HCT116 (cell line): ENCODE data around the gene FAM168A.

Experiments used
- CBX3 ChIP-seq: IDR thresholded peaks from 2 replicates; pipeline ENCODE4 v1.6.1; 2012; ENCODE audit warnings: low read depth
- CEBPB ChIP-seq: IDR thresholded peaks from 2 replicates; pipeline ENCODE4 v1.6.1; 2012; ENCODE audit warnings: low read depth
- CTCF ChIP-seq, 3 experiments: fragments of 200-600 bp in 1 of 3; sonication (generic) in 1 of 3; IDR thresholded peaks in 2 of 3; conservative IDR thresholded peaks in 1 of 3; 2 replicates each; pipeline ENCODE4 v1.5.1; 2012 to 2017; ENCODE audit warnings: low read depth in 2 of 3, low read length in 2 of 3, antibody characterized with exemption in 1 of 3, borderline replicate concordance in 1 of 3, control low read depth in 1 of 3, mild to moderate bottlenecking in 1 of 3, mixed read lengths in 1 of 3, mixed run types in 1 of 3, moderate library complexity in 1 of 3; ENCODE audit not compliant: insufficient read depth in 1 of 3
- ELF1 ChIP-seq: IDR thresholded peaks from 2 replicates; pipeline ENCODE4 v1.6.1; 2012; ENCODE audit warnings: low read depth, borderline replicate concordance
- EZH2 ChIP-seq: fragments of 200-600 bp; sonication (generic); IDR thresholded peaks from 2 replicates; pipeline ENCODE4 v1.6.1; 2017; ENCODE audit warnings: antibody characterized with exemption, mixed run types
- EZH2phosphoT487 ChIP-seq: fragments of 200-600 bp; IDR thresholded peaks from 2 replicates; pipeline ENCODE4 v1.6.1; 2018; ENCODE audit warnings: antibody characterized with exemption, borderline replicate concordance
- FOSL1 ChIP-seq: IDR thresholded peaks from 2 replicates; pipeline ENCODE4 v1.6.1; 2012; ENCODE audit warnings: low read depth
- MAX ChIP-seq: IDR thresholded peaks from 2 replicates; pipeline ENCODE4 v1.6.1; 2012
- POLR2A ChIP-seq: IDR thresholded peaks from 2 replicates; pipeline ENCODE4 v1.7.0; 2011; ENCODE audit warnings: borderline replicate concordance; ENCODE audit not compliant: insufficient read depth, insufficient read length; ENCODE audit errors: extremely low read depth
- POLR2AphosphoS5 ChIP-seq: IDR thresholded peaks from 2 replicates; pipeline ENCODE4 v1.6.1; 2011; ENCODE audit warnings: mild to moderate bottlenecking, low read depth, low read length, moderate library complexity
- RAD21 ChIP-seq: IDR thresholded peaks from 2 replicates; pipeline ENCODE4 v1.6.1; 2012; ENCODE audit warnings: low read depth, mild to moderate bottlenecking
- REST ChIP-seq: IDR thresholded peaks from 2 replicates; pipeline ENCODE4 v1.6.1; 2012; ENCODE audit warnings: low read depth
- SRF ChIP-seq: IDR thresholded peaks from 2 replicates; pipeline ENCODE4 v1.6.1; 2012; ENCODE audit warnings: low read depth
- ZNF274 ChIP-seq: fragments of 200-500 bp; sonication (Bioruptor generic); IDR thresholded peaks from 2 replicates; pipeline ENCODE4 v1.6.1; 2014; ENCODE audit warnings: mild to moderate bottlenecking, low read depth, low read length, inconsistent platforms

- TF ChIP-seq CTCF (IDR thresholded peaks at IDR 0.05 in 2 of 3, conservative IDR thresholded peaks at IDR 0.05 in 1 of 3; ENCODE audit: borderline replicate concordance in 1 of 3, insufficient read depth in 1 of 3, low read depth in 2 of 3, low read length in 2 of 3), result no peak
- no peak for TF ChIP-seq ZNF274
- no peak for TF ChIP-seq CBX3
- TF ChIP-seq POLR2A, result no peak
- no peak for TF ChIP-seq REST
- no peak for TF ChIP-seq EZH2phosphoT487
- no peak for TF ChIP-seq POLR2AphosphoS5
- no peak for TF ChIP-seq RAD21
- TF ChIP-seq FOSL1, result no peak
- no peak for TF ChIP-seq MAX
- TF ChIP-seq ELF1, result no peak
- TF ChIP-seq SRF, result no peak
- no peak for TF ChIP-seq EZH2
- no peak for TF ChIP-seq CEBPB
Observed at GRCh38 chr11:73566422-73566821, 31.5 kb downstream of the FAM168A start.
